GM18858 (cell line): ENCODE measurements around the gene BCAS4.

ENCODE experiments used
- ATAC-seq: cut with Tn5 transposase; IDR thresholded peaks from one replicate; pipeline ENCODE4 v1.9.1; 2021; ENCODE audit not compliant: unreplicated experiment

Gene BCAS4

GRCh38 chr20:50852085-50852484, 57.2 kb downstream of the BCAS4 start:
- no peak for ATAC-seq

- no peak for ATAC-seq
Measured at GRCh38 chr20:50854506-50855249, 59.8 kb downstream of the BCAS4 start.

GRCh38 chr20:50855498-50856474, 60.9 kb downstream of the BCAS4 start:
- no peak for ATAC-seq

GRCh38 chr20:50856475-50857041, 61.7 kb downstream of the BCAS4 start:
- no peak for ATAC-seq

- no peak for ATAC-seq
Measured at GRCh38 chr20:50857348-50857747, 62.5 kb downstream of the BCAS4 start.

GRCh38 chr20:50858525-50858924, 63.7 kb downstream of the BCAS4 start:
- ATAC-seq = no peak

GRCh38 chr20:50859161-50859560, 64.3 kb downstream of the BCAS4 start:
- no peak for ATAC-seq

GRCh38 chr20:50861012-50861411, 66.2 kb downstream of the BCAS4 start:
- no peak for ATAC-seq

GRCh38 chr20:50862546-50862945, 67.7 kb downstream of the BCAS4 start:
- ATAC-seq = no peak

GRCh38 chr20:50865114-50865513, 70.3 kb downstream of the BCAS4 start:
- ATAC-seq = no peak

GRCh38 chr20:50865591-50865990, 70.7 kb downstream of the BCAS4 start:
- no peak for ATAC-seq

GRCh38 chr20:50866036-50866685, 71.3 kb downstream of the BCAS4 start:
- ATAC-seq = no peak

GRCh38 chr20:50866831-50867230, 72.0 kb downstream of the BCAS4 start:
- ATAC-seq = no peak

GRCh38 chr20:50867805-50868204, 72.9 kb downstream of the BCAS4 start:
- no peak for ATAC-seq

GRCh38 chr20:50868509-50869495, 73.9 kb downstream of the BCAS4 start:
- ATAC-seq = no peak

GRCh38 chr20:50870561-50871161, 75.8 kb downstream of the BCAS4 start:
- no peak for ATAC-seq

GRCh38 chr20:50872560-50873425, 77.9 kb downstream of the BCAS4 start:
- no peak for ATAC-seq

- no peak for ATAC-seq
Measured at GRCh38 chr20:50873585-50873984, 78.7 kb downstream of the BCAS4 start.
